Neural cell (in vitro differentiated cells): Measurements from ENCODE around the gene EDRF1. TPM values are rescaled to one million over a fixed set of nuclear protein-coding genes. Genes with fewer than 3 reads are reported as not detected.

Experiments used
- H2AFZ ChIP-seq: fragments of 200-600, 300-800 bp; sonication (generic), shearing (Covaris generic); 2 replicates; pipeline ENCODE4 v1.6.0; 2014; ENCODE audit warnings: low read depth, mild to moderate bottlenecking, antibody characterized with exemption, low read length, moderate library complexity
- H3F3A ChIP-seq: fragments of 200-600 bp; shearing (Covaris generic); 2 replicates; pipeline ENCODE4 v1.6.1; 2016; ENCODE audit warnings: mild to moderate bottlenecking, moderate library complexity, mixed read lengths, antibody characterized with exemption, low read length; ENCODE audit not compliant: insufficient read depth, poor library complexity, severe bottlenecking
- H3K27ac ChIP-seq: fragments of 200-600, 300-800 bp; sonication (generic), shearing (Covaris generic); 2 replicates; pipeline ENCODE4 v1.5.1; 2014; ENCODE audit warnings: mild to moderate bottlenecking, low read length, moderate library complexity
- H3K27me3 ChIP-seq: fragments of 300-800, 200-600 bp; sonication (generic), shearing (Covaris generic); 2 replicates; pipeline ENCODE4 v1.6.0; 2014; ENCODE audit warnings: mild to moderate bottlenecking, low read depth, low read length, moderate library complexity; ENCODE audit not compliant: insufficient read depth
- H3K36me3 ChIP-seq: fragments of 300-800, 200-600 bp; sonication (generic), shearing (Covaris generic); 2 replicates; pipeline ENCODE4 v1.5.1; 2014; ENCODE audit warnings: mild to moderate bottlenecking, antibody characterized with exemption, low read length, moderate library complexity; ENCODE audit not compliant: insufficient read depth
- H3K4me2 ChIP-seq: fragments of 300-800, 200-600 bp; sonication (generic), shearing (Covaris generic); 2 replicates; pipeline ENCODE4 v1.6.0; 2014; ENCODE audit warnings: mild to moderate bottlenecking, low read length
- H3K4me3 ChIP-seq: fragments of 300-800, 200-600 bp; sonication (generic), shearing (Covaris generic); 2 replicates; pipeline ENCODE4 v1.5.1; 2014; ENCODE audit warnings: mild to moderate bottlenecking, low read length, moderate library complexity
- H3K79me2 ChIP-seq: fragments of 200-600 bp; shearing (Covaris generic); replicated peaks from 2 replicates; pipeline ENCODE4 v1.6.0; 2014; ENCODE audit warnings: mild to moderate bottlenecking, low read length, moderate library complexity; ENCODE audit not compliant: insufficient read depth
- H3K9ac ChIP-seq: fragments of 300-800, 200-600 bp; sonication (generic), shearing (Covaris generic); 2 replicates; pipeline ENCODE4 v1.6.1; 2016; ENCODE audit warnings: mild to moderate bottlenecking, low read length, mixed read lengths
- H3K9me2 ChIP-seq: fragments of 200-600 bp; shearing (Covaris generic); 2 replicates; pipeline ENCODE4 v1.6.1; 2016; ENCODE audit warnings: mild to moderate bottlenecking, low read length, mixed read lengths; ENCODE audit not compliant: insufficient read depth
- H3K9me3 ChIP-seq: fragments of 200-600, 300-800 bp; sonication (generic), shearing (Covaris generic); 2 replicates; pipeline ENCODE4 v1.6.1; 2016; ENCODE audit warnings: mild to moderate bottlenecking, mixed run types, low read length, moderate library complexity, mixed read lengths
- H4K20me1 ChIP-seq: fragments of 200-600 bp; shearing (Covaris generic); 2 replicates; pipeline ENCODE4 v1.6.1; 2016; ENCODE audit warnings: mild to moderate bottlenecking, mixed run types; ENCODE audit not compliant: insufficient read depth
- EP300 ChIP-seq: fragments of 450-650 bp; conservative IDR thresholded peaks from 2 replicates; pipeline ENCODE4 v1.6.1; 2014; ENCODE audit warnings: antibody characterized with exemption, mild to moderate bottlenecking, moderate library complexity; ENCODE audit not compliant: poor library complexity, severe bottlenecking
- EZH2 ChIP-seq: fragments of 200-600, 300-800 bp; shearing (Covaris generic), sonication (generic); IDR thresholded peaks from 2 replicates; pipeline ENCODE4 v1.6.1; 2014; ENCODE audit warnings: antibody characterized with exemption, low read length, borderline replicate concordance, mild to moderate bottlenecking; ENCODE audit not compliant: insufficient read depth, poor library complexity, severe bottlenecking
- MXI1 ChIP-seq: fragments of 450-650 bp; conservative IDR thresholded peaks from 2 replicates; pipeline ENCODE4 v1.6.1; 2014; ENCODE audit warnings: antibody characterized with exemption, mild to moderate bottlenecking; ENCODE audit not compliant: poor library complexity, severe bottlenecking
- POLR2AphosphoS5 ChIP-seq: IDR thresholded peaks from 2 replicates; pipeline ENCODE4 v1.6.1; 2012
- RAD21 ChIP-seq: fragments of 450-650 bp; conservative IDR thresholded peaks from 2 replicates; pipeline ENCODE4 v1.6.1; 2014; ENCODE audit warnings: antibody characterized with exemption, mild to moderate bottlenecking, moderate library complexity
- REST ChIP-seq: IDR thresholded peaks from 2 replicates; pipeline ENCODE4 v1.6.1; 2012; ENCODE audit warnings: borderline replicate concordance
- SMC3 ChIP-seq: fragments of 450-650 bp; conservative IDR thresholded peaks from 2 replicates; pipeline ENCODE4 v1.6.1; 2014; ENCODE audit warnings: antibody characterized with exemption, mild to moderate bottlenecking, moderate library complexity; ENCODE audit not compliant: poor library complexity
- TAF1 ChIP-seq: IDR thresholded peaks from 2 replicates; pipeline ENCODE4 v1.6.1; 2012; ENCODE audit warnings: low read depth
- polyA plus RNA-seq: library from polyadenylated mRNA; depleted of rRNA; stranded (reverse); fragments of >200 nt; gene quantifications from 2 replicates; pipeline ENCODE4 v1.2.3, GENCODE V29; 2014
- TF ChIP-seq, protein P1 (sequence below): fragments of 450-650 bp; IDR thresholded peaks from 2 replicates; pipeline ENCODE4 v1.5.1; 2014; ENCODE audit warnings: antibody characterized with exemption, mild to moderate bottlenecking, moderate library complexity; ENCODE audit not compliant: poor library complexity, severe bottlenecking

Gene EDRF1
- polyA plus RNA-seq, 1 donor from 2014 or later, result 54.1 TPM

GRCh38 chr10:125683821-125684220 lies 35.7 kb upstream of the EDRF1 start:
- H3K79me2 ChIP-seq, result no peaks in the 10 kb centered on the region
- no peak overlapping the region for H3K9ac ChIP-seq
- no peaks in the 10 kb centered on the region for H3F3A ChIP-seq
- no peak for TF ChIP-seq MXI1
- no peak for TF ChIP-seq EP300
- TF ChIP-seq POLR2AphosphoS5, result no peak
- TF ChIP-seq, protein P1, sequence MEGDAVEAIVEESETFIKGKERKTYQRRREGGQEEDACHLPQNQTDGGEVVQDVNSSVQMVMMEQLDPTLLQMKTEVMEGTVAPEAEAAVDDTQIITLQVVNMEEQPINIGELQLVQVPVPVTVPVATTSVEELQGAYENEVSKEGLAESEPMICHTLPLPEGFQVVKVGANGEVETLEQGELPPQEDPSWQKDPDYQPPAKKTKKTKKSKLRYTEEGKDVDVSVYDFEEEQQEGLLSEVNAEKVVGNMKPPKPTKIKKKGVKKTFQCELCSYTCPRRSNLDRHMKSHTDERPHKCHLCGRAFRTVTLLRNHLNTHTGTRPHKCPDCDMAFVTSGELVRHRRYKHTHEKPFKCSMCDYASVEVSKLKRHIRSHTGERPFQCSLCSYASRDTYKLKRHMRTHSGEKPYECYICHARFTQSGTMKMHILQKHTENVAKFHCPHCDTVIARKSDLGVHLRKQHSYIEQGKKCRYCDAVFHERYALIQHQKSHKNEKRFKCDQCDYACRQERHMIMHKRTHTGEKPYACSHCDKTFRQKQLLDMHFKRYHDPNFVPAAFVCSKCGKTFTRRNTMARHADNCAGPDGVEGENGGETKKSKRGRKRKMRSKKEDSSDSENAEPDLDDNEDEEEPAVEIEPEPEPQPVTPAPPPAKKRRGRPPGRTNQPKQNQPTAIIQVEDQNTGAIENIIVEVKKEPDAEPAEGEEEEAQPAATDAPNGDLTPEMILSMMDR, result no peak
- no peak for TF ChIP-seq RAD21
- TF ChIP-seq SMC3, result no peak
- TF ChIP-seq TAF1, result no peak
- TF ChIP-seq EZH2, result no peak
- TF ChIP-seq REST, result no peak
- no peaks in the 10 kb centered on the region for H4K20me1 ChIP-seq
- no peaks in the 10 kb centered on the region for H3K9me2 ChIP-seq
- no peak overlapping the region for H3K4me2 ChIP-seq
- no peak overlapping the region for H2AFZ ChIP-seq
- H3K27me3 ChIP-seq, result no peaks in the 10 kb centered on the region
- no peak overlapping the region for H3K4me3 ChIP-seq
- no peak overlapping the region for H3K27ac ChIP-seq
- H3K9me3 ChIP-seq, result no peaks in the 10 kb centered on the region
- H3K36me3 ChIP-seq, result no peaks in the 10 kb centered on the region

DNA sequence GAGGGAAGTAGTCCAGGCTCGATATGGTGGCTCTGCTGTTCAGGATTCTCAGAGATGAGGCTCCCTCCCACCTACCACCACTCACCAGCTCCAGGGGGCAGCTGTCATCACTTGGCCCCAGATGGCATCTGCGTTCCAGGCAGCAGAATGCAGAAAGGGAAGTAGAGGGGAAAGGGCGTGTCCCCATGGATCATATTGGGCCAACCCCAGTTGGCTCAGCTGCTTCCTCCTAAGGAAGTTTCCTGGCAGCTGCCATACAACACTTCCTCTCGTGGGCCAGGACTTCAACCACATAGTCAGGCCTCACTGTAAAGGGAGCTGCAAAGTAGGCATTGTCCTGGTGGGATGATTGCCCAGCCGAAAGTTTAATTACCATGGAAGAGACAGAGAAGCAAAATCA lies 34.9 kb upstream of the EDRF1 start:
- Histone ChIP-seq H3K4me3 (no peak overlapping the region), H3F3A (no peaks in the 10 kb centered on the region), H3K9ac (no peak overlapping the region), H3K27me3 (no peaks in the 10 kb centered on the region), H3K4me2 (no peak overlapping the region), H3K79me2 (no peaks in the 10 kb centered on the region), H3K27ac (no peak overlapping the region), H3K36me3 (no peaks in the 10 kb centered on the region), H2AFZ (no peak overlapping the region), H3K9me3 (no peaks in the 10 kb centered on the region), H3K9me2 (no peaks in the 10 kb centered on the region), H4K20me1 (no peaks in the 10 kb centered on the region)
- no peak for TF ChIP-seq EZH2
- no peak for TF ChIP-seq POLR2AphosphoS5
- TF ChIP-seq REST, result no peak
- TF ChIP-seq SMC3, result no peak
- TF ChIP-seq RAD21, result no peak
- TF ChIP-seq MXI1, result no peak
